CD4-positive, alpha-beta T cell treated with Interleukin-1 beta for 1 hour (primary cell): ENCODE data around the gene UGT1A4.

ENCODE experiments used
- DNase-seq, 2 donors: peaks; one replicate each; pipeline ENCODE4 v3.0.0-alpha.2; 2020 to 2022

UGT1A4 gene

DNA sequence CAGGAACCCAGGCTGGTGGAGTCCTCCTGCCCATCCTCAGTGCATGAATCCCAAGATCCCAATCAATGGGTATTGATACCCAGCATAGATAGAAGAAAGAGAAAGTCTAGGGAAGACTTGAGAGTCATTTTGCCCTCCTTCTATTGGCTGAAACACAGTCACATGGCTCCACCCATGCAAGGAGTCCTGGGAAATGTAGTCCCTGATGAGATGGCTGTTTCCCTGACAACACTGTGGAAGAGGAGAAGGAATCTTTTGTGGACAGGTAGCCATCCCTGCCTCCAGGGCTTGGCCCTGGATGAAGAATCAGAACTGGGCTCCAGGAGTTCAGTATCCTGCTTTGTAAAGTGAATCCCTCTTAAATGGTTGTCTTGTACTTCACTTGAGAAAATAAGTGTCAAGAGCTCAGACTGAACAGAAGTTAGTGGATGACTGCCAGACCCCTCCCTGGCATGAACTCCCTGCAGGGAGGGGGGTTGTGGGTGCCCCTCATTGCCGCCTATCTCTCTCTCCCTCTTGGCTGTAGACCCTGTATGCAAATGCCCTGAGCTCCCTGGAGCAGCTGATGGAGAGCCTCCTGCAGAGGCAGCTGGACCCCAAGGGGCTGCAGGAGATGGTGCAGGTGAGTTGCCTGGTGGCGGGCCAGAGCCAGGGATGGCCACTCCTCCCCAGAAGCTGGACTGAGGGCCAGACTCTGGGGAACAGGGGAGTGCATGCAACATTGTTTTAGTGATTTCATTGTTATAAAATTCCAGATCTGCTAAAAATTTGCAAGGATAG, 95.7 kb downstream of the UGT1A4 start:
- no peak for DNase-seq

DNA sequence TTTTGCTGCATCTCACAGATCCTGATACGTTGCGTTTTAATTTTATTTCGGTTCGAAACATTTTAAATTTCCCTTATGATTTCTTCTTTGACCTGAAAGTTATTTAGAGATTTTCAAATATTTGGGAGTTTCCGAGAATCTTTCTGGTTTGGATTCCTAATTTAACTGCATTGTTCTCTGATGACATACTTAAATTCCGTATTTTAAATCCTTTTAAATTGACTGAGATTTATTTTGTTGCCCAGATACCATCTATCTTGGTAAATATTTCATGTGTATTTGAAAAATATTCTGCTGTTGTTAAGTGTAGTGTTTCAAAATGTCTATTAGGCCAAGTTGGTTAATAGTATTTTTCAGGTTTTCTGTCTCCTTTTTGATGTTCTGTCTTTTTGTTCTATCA, 97.3 kb downstream of the UGT1A4 start:
- no peak for DNase-seq

DNA sequence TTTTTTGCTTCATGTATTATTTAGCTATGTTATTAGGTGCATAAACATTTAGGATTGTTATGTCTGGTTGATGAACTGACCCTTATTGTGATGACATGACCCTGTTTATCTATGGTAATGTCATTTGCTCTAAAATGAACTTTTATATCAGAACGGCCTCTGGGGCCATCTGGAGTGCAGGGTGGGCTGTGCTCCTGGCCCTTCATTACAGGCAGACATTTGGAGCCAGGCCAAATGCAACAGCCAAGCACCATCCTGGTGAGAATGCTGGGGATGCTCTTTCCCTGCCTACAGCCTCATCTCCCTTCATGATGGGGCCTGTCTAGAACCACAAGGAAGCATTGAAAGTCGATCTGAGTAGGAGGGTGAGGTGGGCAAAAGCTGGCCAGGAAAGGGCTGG, 97.8 kb downstream of the UGT1A4 start:
- DNase-seq = no peak

DNA sequence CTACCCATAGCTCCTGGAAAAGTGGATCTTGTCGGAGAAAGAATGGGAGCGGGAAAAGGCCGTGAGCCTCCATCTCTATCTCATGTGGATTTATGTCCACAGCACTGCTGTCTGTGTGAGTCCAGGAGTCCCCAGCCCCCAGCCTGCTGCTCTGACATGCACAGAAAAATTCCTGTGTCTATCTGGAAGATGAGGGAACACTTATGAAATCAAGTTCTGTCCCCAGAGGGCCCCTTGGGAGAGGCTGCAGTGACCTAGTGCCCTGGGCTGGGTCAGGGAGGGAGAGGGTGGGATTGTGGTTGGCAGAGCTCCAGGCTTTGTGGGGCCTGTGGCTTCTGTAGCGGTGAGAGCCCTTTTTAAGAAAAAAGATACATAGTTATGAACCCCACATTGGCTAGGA, 98.2 kb downstream of the UGT1A4 start:
- DNase-seq = no peak

DNA sequence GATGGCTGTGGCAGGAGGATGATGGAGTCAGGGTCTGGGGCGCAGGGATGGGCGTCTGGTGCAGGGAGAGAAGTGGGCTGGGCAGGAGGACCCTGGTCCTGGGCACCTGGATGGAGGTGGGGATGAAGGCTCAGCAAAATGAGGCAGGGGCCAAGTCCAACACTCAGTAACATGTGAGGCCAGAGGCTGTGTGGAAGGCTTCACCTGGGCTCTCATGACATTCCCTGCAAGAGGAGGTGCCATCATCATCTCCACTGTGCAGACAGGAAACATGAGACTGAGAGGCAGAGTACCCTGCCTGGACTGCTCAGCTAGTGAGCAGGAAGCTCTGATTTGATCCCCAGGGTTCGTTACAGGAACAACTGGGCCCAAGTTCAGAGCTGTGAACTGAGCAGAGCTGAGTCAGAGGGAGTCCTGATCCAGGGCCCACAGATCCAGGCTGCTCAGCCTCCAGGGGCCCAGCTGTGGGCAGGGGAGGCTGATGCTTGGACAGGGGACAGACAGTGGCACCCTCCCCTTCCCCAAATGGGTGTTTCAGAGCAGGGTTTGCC, 98.9 kb downstream of the UGT1A4 start:
- DNase-seq = no peak

DNA sequence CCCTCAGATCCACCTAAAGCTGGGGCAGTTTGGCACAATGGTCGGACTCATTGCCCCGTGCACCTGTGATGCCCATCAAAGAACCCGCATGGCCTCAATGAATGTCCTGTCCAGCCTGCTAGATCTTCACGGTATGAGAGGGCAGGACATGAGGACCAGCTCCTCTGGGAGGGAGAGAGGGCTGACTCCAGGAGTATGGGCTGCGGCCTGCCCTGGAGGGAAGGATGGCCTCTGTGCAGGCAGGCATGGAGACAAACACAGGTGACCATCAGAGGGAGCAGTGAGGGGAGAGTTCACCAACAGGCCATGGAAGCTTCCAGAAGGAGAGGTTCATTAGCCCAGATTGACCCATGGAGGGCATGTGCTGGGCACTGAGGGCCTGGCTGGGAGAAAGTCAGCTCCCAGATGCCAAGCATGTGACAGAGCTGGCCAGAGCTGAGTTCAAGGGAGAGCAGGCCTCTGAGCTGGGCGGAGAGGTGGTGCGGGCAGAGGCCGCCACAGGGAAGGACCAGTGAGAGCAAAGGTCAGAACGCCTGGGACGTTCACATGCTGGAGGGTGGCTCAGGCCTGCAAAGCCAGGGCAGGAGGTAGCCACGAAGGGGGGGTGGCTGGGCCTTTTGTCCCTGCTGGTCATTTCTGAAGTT, 99.6 kb downstream of the UGT1A4 start:
- no peak for DNase-seq

DNA sequence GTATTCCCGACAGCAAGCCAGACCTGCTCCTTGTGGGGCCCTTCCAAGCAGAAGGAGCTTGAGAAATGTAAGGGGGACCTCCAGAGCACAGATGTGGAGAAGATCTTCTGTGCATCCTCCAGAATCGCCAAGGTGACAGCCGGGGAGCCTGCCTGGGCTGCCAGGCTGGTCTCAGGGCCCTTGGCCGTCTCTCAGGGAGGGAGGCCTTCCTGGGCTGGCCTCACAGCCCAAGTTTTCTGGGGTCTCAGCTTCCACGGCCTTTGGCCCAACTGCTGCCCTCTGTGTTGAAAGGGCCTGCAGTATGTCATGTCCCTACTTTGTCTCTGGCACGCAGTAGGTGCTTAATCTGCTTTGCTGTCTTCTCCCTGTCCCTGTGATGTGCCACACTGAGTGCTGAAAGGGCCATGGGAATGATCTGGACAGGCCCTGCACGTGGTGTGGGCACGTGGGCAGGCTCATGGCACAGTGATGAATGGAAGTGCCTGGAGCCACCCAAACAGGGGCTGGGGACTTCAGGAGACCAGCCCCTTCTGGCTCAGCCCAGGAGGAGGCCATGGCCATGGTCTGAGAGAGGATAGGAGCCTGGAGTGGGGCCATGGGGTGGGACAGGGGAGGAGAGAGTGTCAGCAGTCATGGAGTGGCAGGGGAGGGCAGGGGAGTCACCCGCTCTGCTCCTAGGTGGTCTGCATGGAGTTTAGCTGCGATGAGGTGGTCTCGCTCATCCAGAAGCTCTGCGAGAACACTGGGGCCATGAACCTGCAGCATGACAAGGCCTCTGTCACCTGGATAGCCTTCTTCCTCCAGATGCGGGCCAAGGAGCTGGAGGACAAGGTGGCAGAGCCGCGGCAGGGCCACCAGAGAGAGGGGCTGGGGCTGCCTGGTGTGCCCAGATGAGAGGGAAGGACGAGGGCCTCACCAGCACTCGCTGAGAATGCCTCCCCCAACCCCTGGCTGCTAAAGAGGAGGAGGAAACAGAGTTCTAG, 100.4 kb downstream of the UGT1A4 start:
- no peak for DNase-seq

DNA sequence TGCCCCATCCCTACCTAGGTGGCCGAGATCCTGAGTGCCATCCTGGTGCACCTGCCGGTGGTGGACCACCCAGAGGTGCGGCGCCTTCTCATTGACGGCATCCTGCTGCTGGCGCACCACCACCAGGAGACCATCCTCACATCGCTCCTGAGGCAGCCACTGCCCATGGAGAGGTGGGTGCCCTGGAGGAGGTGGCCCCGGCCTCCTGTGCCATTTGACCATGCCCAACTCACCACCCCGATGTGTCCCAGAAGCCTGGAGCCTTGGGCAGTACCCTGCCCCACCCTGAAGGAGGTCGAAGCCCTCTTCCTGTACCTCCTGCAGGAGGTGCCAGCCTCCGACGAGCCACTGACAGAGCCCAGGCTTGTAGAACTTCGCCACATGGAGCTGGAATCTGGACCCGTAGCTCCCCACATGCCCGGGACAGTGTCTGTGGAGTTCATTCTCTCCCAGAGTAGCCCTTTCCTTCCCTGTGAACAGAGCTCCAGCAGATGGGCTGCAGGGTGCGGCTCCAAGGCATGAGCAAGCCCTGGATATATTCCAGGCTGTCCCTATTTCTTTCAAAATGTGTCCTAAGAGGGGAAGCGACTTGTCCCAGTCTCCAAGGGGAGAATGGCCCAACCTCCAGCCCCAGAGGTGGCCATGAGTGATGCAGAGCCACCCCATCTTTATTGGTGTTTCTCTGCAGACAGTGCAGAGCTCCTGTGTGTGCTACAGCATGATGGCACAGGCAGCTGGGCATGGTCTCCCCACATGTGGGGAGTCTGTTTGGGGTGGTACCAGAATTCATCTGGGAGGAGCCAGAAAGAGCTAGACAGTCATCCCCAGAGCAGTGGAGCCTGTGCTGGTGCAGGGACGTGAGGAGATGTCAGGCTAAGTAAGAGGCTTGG, 101.6 kb downstream of the UGT1A4 start:
- DNase-seq = no peak

DNA sequence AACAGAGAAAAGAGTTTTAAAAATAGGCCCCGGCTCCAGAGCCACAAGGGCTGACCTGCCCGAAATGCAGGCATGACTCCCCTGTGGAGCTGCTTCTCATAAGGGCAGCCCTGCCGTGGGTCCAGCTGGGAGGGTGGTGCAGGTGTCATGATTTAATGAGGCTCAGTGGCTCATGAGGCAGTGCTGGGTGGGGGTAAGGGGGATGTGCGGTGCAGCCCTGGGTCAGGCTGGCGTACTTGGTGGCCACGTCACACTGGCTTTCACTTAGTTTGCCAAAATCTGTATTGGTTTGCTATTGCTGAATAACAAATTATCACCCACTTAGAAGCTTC, 102.2 kb downstream of the UGT1A4 start:
- DNase-seq = no peak

DNA sequence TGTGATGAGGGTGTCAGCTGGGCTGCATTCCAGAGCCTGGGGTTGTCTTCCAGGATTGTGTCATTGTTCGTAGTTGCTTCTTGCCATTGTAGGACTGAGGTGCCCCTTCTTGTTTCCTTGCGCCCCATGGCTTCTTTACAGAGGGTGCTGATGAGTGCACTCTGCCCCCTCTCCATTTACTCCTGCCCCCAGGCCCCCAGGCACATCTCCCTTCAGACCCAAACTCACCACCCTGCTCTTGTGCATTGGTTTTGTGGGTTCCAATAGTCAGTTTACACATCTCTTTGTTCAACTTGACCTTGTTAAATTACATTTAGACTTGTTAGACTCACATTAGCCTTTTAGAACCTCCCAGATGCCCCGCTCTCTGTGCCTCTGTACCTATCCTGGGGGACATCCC, 102.7 kb downstream of the UGT1A4 start:
- no peak for DNase-seq

DNA sequence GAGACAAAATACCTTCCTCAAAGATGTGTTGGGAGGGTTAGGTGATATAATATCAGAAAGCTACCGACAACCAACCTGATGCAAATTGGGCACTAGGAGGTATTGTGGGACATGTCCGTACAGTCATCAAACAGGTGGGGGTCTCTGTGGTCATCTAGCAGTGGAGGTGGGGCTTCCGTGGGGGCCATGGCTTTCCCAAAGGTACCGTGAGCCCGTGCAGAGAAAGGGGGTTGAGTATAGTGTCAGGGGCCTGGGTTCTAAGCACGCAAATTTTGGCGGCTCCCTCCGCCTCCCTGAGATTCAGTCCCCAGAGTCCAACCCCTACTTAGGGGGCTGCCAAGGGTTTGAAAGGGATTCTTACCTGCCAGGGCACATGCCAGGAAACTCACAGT, 103.2 kb downstream of the UGT1A4 start:
- DNase-seq = no peak

DNA sequence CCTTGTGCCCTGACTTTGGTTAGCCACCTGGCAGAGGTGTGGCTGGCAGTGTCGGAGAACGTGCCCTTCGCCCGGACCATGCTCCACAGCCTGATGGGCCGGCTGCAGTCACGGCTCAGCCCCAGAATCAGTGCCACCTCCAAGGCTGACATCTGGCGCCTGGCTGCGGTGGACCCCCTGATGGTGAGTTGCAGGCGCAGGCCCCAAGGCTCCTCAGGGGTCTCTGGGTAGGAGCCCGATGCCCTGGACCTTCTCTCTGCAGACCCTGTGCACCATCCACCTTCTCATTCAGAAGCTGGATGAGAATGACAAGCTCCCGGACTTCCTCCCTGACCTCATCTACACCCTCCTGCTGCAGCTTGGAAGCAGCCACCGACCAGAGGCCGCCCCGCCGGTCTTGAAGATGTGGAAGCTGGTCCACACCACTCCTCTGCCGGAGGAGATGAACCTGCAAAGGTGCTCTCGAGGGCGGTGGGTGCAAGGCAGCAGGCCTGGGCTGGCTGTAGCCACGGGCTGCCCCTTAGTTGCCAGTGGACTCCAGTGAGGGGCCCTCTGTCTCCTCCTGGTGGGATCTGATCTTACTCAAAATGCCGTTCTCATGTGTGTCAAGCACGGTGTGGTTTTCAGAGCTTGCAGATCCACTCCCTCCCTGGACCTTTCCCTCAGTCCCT, 103.7 kb downstream of the UGT1A4 start:
- DNase-seq = no peak
